ENCODE measurements around the gene KCNK1.

GRCh38 chr1:233704898-233705723, 91.2 kb downstream of the KCNK1 start:
- TF ChIP-seq CTCF (IDR thresholded peaks at IDR 0.05), result no peak
- TF ChIP-seq POLR2AphosphoS5 (IDR thresholded peaks at IDR 0.05), result no peak
- no peak for TF ChIP-seq EP300 (IDR thresholded peaks at IDR 0.05)
